HCEC 1CT (cell line): ENCODE data around the gene CIAO2A.

Source experiments
- DNase-seq: peaks from one replicate; pipeline ENCODE4 v3.0.0-alpha.2; 2017

Gene CIAO2A

GRCh38 chr15:64037966-64038365 is 55.7 kb downstream of the CIAO2A start:
- no peak for DNase-seq

- DNase-seq: no peak
Observed at GRCh38 chr15:64037116-64037515, 56.5 kb downstream of the CIAO2A start.

GRCh38 chr15:64035525-64035924 is 58.1 kb downstream of the CIAO2A start:
- DNase-seq: no peak

- no peak for DNase-seq
Observed at GRCh38 chr15:64034519-64034918, 59.1 kb downstream of the CIAO2A start.

GRCh38 chr15:64032329-64032728 is 61.3 kb downstream of the CIAO2A start:
- DNase-seq: no peak

- DNase-seq: no peak
Observed at GRCh38 chr15:64030123-64030522, 63.5 kb downstream of the CIAO2A start.

GRCh38 chr15:64029633-64030032 is 64.0 kb downstream of the CIAO2A start:
- no peak for DNase-seq

GRCh38 chr15:64029110-64029509 is 64.5 kb downstream of the CIAO2A start:
- no peak for DNase-seq

- no peak for DNase-seq
Observed at GRCh38 chr15:64026591-64026990, 67.0 kb downstream of the CIAO2A start.

GRCh38 chr15:64024172-64025050 is 69.2 kb downstream of the CIAO2A start:
- no peak for DNase-seq

GRCh38 chr15:64023220-64023619 is 70.4 kb downstream of the CIAO2A start:
- no peak for DNase-seq

GRCh38 chr15:64022571-64022970 is 71.1 kb downstream of the CIAO2A start:
- DNase-seq: no peak
